SU-DHL-6 (cell line): Measurements from ENCODE around the gene FOXR1.

ENCODE experiments used
- H2AFZ ChIP-seq: fragments of 200-600 bp; sonication (generic); 2 replicates; pipeline ENCODE4 v1.6.1; 2014; ENCODE audit warnings: low read depth, mild to moderate bottlenecking, moderate library complexity, mixed read lengths, antibody characterized with exemption, low read length; ENCODE audit not compliant: severe bottlenecking
- H3F3A ChIP-seq: fragments of 200-600 bp; shearing (Covaris generic); 2 replicates; pipeline ENCODE4 v1.6.0; 2016; ENCODE audit warnings: antibody characterized with exemption, mild to moderate bottlenecking; ENCODE audit not compliant: insufficient read depth
- H3K27ac ChIP-seq: fragments of 200-600 bp; sonication (generic); 2 replicates; pipeline ENCODE4 v1.5.1; 2016; ENCODE audit warnings: low read depth, mild to moderate bottlenecking, low read length, moderate library complexity, mixed read lengths
- H3K27me3 ChIP-seq: fragments of 200-600 bp; sonication (generic), shearing (Covaris generic); 2 replicates; pipeline ENCODE4 v1.6.0; 2014; ENCODE audit warnings: mild to moderate bottlenecking, low read length
- H3K36me3 ChIP-seq: fragments of 200-600 bp; sonication (generic); 2 replicates; pipeline ENCODE4 v1.6.1; 2014; ENCODE audit warnings: mild to moderate bottlenecking, low read length, mixed read lengths
- H3K4me2 ChIP-seq: fragments of 300-600, 200-600 bp; shearing (Covaris generic), sonication (generic); 2 replicates; pipeline ENCODE4 v1.6.0; 2014; ENCODE audit warnings: low read length, low read depth, mild to moderate bottlenecking; ENCODE audit not compliant: poor library complexity, severe bottlenecking
- H3K4me3 ChIP-seq: fragments of 200-600 bp; sonication (generic); 2 replicates; pipeline ENCODE4 v1.5.1; 2014; ENCODE audit warnings: antibody characterized with exemption, low read length, mild to moderate bottlenecking, mixed read lengths; ENCODE audit not compliant: insufficient read depth, poor library complexity, severe bottlenecking
- H3K79me2 ChIP-seq: fragments of 200-600 bp; sonication (generic); 2 replicates; pipeline ENCODE4 v1.6.1; 2014; ENCODE audit warnings: mild to moderate bottlenecking, low read length, moderate library complexity; ENCODE audit not compliant: insufficient read depth
- H3K9ac ChIP-seq: fragments of 200-600 bp; sonication (generic); 2 replicates; pipeline ENCODE4 v1.7.0; 2014; ENCODE audit warnings: mild to moderate bottlenecking, low read length
- H3K9me2 ChIP-seq: fragments of 200-600 bp; sonication (generic); replicated peaks from 2 replicates; pipeline ENCODE4 v1.6.1; 2014; ENCODE audit warnings: low read length; ENCODE audit not compliant: insufficient read depth
- H3K9me3 ChIP-seq: fragments of 200-600 bp; sonication (generic); 2 replicates; pipeline ENCODE4 v1.6.1; 2014; ENCODE audit warnings: low read length, mixed read lengths; ENCODE audit not compliant: insufficient read depth
- H4K20me1 ChIP-seq: fragments of 200-600 bp; sonication (generic); 2 replicates; pipeline ENCODE4 v1.6.1; 2014; ENCODE audit warnings: low read depth, mild to moderate bottlenecking, antibody characterized with exemption, low read length, moderate library complexity, mixed read lengths
- CTCF ChIP-seq: fragments of 200-600 bp; sonication (generic); IDR thresholded peaks from one replicate; pipeline ENCODE4 v1.5.1; 2017; ENCODE audit warnings: antibody characterized with exemption, mild to moderate bottlenecking, low read length, moderate library complexity; ENCODE audit not compliant: insufficient read depth, poor library complexity, severe bottlenecking
- EZH2phosphoT487 ChIP-seq: fragments of 200-600 bp; sonication (generic), shearing (Covaris generic); conservative IDR thresholded peaks from 2 replicates; pipeline ENCODE4 v1.6.1; 2018; ENCODE audit warnings: mild to moderate bottlenecking, antibody characterized with exemption, low read length, moderate library complexity, mixed read lengths

Gene FOXR1

GRCh38 chr11:119019996-119020395 is 48.4 kb downstream of the FOXR1 start:
- Histone ChIP-seq H3K4me2 (peak overlapping the region; percentile 68), H3K4me3 (peak overlapping the region; percentile 92), H4K20me1 (peaks cover 4% of the 10 kb centered on the region; the same call in 1 of the 2 replicates), H3F3A (peaks cover 42% of the 10 kb centered on the region), H3K79me2 (peaks cover 56% of the 10 kb centered on the region), H3K9me3 (no peaks in the 10 kb centered on the region), H3K27me3 (no peaks in the 10 kb centered on the region), H3K27ac (no peak overlapping the region), H3K9ac (peak overlapping the region; percentile 96), H3K9me2 (no peaks in the 10 kb centered on the region), H2AFZ (no peak overlapping the region), H3K36me3 (peaks cover 23% of the 10 kb centered on the region)
- no peak for TF ChIP-seq CTCF
- TF ChIP-seq EZH2phosphoT487 = no peak

GRCh38 chr11:119021631-119022030 is 50.1 kb downstream of the FOXR1 start:
- no peaks in the 10 kb centered on the region for H3K27me3 ChIP-seq
- H3K9ac ChIP-seq = no peak overlapping the region
- no peak overlapping the region for H3K27ac ChIP-seq
- peaks cover 41% of the 10 kb centered on the region for H3K79me2 ChIP-seq
- no peak overlapping the region for H3K4me3 ChIP-seq
- TF ChIP-seq CTCF (no peak), EZH2phosphoT487 (no peak)
- H3K9me2 ChIP-seq = no peaks in the 10 kb centered on the region
- peaks cover 25% of the 10 kb centered on the region for H3F3A ChIP-seq
- H2AFZ ChIP-seq = no peak overlapping the region
- H3K9me3 ChIP-seq = no peaks in the 10 kb centered on the region
- H4K20me1 ChIP-seq = no peaks in the 10 kb centered on the region; the same call in 1 of the 2 replicates
- peaks cover 9% of the 10 kb centered on the region for H3K36me3 ChIP-seq
- no peak overlapping the region for H3K4me2 ChIP-seq

- Histone ChIP-seq H3K9me3 (no peaks in the 10 kb centered on the region), H3K9me2 (no peaks in the 10 kb centered on the region), H4K20me1 (no peaks in the 10 kb centered on the region), H3K9ac (no peak overlapping the region), H2AFZ (no peak overlapping the region), H3K4me3 (no peak overlapping the region), H3K27ac (no peak overlapping the region), H3K27me3 (no peaks in the 10 kb centered on the region), H3F3A (peaks cover 9% of the 10 kb centered on the region), H3K4me2 (no peak overlapping the region), H3K36me3 (0 out of 2 replicates have a peak, but pooled peaks cover 3% of the 10 kb centered on the region), H3K79me2 (peaks cover 25% of the 10 kb centered on the region)
- TF ChIP-seq EZH2phosphoT487 = no peak
- TF ChIP-seq CTCF = no peak
These were observed 52.2 kb downstream of the FOXR1 start for GRCh38 chr11:119023741-119024140.
